ENCODE measurements around the gene MYO1B. TPM values are rescaled to one million over a fixed set of nuclear protein-coding genes. Genes with fewer than 3 reads are reported as not detected.

The MYO1B gene
- total RNA-seq, 3 donors from 2014 or later (not counting 1 experiment from before 2014, with no cell fraction given) = 0.21 to 0.80 (median 0.29) TPM

DNA sequence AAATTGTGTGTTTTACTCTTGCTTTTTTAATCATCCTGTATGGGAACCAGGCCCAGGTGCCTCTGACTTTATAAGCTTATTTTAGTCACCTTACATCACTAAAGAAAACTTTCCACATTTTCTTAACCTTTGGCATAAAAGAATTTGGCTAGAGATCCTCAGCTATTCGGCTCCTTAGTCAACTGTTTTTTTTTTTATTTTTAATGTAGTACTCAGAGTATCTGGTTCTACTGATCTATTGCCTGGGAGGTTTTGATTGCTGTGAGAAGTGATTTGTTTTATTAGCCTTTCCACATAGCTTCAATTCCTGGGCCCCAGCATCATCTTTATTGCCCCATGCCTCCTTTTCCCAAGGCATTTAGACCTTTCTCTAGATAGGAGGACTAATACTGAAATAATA lies 121.0 kb downstream of the MYO1B start:
- H3K27me3 Mint-ChIP-seq (ENCODE audit: low read depth in 2 of 2) = peaks cover 34 to 66% of the 10 kb centered on the region in 2 donors
- no peaks in the 10 kb centered on the region for H3K36me3 ChIP-seq (ENCODE audit: control insufficient read depth, insufficient read depth, low read length)
- DNase-seq = no peak
- TF ChIP-seq, protein P1, sequence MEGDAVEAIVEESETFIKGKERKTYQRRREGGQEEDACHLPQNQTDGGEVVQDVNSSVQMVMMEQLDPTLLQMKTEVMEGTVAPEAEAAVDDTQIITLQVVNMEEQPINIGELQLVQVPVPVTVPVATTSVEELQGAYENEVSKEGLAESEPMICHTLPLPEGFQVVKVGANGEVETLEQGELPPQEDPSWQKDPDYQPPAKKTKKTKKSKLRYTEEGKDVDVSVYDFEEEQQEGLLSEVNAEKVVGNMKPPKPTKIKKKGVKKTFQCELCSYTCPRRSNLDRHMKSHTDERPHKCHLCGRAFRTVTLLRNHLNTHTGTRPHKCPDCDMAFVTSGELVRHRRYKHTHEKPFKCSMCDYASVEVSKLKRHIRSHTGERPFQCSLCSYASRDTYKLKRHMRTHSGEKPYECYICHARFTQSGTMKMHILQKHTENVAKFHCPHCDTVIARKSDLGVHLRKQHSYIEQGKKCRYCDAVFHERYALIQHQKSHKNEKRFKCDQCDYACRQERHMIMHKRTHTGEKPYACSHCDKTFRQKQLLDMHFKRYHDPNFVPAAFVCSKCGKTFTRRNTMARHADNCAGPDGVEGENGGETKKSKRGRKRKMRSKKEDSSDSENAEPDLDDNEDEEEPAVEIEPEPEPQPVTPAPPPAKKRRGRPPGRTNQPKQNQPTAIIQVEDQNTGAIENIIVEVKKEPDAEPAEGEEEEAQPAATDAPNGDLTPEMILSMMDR (IDR thresholded peaks at IDR 0.05) = no peak
- H3K4me3 Mint-ChIP-seq = no peak overlapping the region
- no peak overlapping the region for H3K4me3 ChIP-seq (ENCODE audit: low read length)
- no peaks in the 10 kb centered on the region for H3K9me3 Mint-ChIP-seq
- no CpG with 5 or more reads among the region's 1 CpG for WGBS (ENCODE audit: insufficient coverage)
- H3K4me1 ChIP-seq (ENCODE audit: control insufficient read depth, insufficient read depth, low read length) = no peaks in the 10 kb centered on the region
- H3K27me3 ChIP-seq (ENCODE audit: control insufficient read depth, insufficient read depth, low read length) = no peaks in the 10 kb centered on the region
- no peaks in the 10 kb centered on the region for H3K36me3 Mint-ChIP-seq
- H3K27ac ChIP-seq (ENCODE audit: low read length) = no peak overlapping the region
- ATAC-seq = no peak
- no peaks in the 10 kb centered on the region for H3K9me3 ChIP-seq (ENCODE audit: control insufficient read depth, insufficient read depth, low read length)
- H3K27ac Mint-ChIP-seq = no peak overlapping the region
- intact Hi-C loops (cut with micrococcal nuclease) = loop anchor here (10.0 kb wide), 1 partner anchor 201 kb away; no protein-coding TSS in a partner anchor
- H3K4me1 Mint-ChIP-seq = no peaks in the 10 kb centered on the region

DNA sequence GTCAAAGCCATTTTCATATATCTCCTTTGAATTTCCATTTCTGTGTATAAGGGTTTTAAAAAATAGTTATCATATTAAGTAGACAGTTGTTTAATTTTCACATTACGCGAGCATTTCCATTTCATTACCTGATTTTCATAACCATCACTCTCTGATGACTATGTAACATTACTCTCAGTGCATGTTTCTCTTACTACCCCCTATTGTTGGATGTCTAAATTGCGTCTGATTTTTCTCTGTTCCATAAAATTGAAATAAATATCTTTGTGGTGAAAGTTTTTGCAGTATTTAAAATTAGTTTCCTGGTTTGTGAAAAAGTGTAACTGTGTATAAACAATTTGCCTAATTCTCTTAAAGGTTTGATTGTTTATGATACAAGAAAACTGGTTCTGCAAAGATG lies 123.8 kb downstream of the MYO1B start:
- TF ChIP-seq, protein P1 (IDR thresholded peaks at IDR 0.05) = no peak
- WGBS (ENCODE audit: insufficient coverage) = no CpG with 5 or more reads among the region's 3 CpGs
- peak in 1 of 2 donors; percentile 6 for DNase-seq
- Histone ChIP-seq H3K4me1 (ENCODE audit: control insufficient read depth, insufficient read depth, low read length) (no peaks in the 10 kb centered on the region), H3K27ac (ENCODE audit: low read length) (no peak overlapping the region), H3K36me3 (ENCODE audit: control insufficient read depth, insufficient read depth, low read length) (no peaks in the 10 kb centered on the region), H3K4me3 (ENCODE audit: low read length) (no peak overlapping the region), H3K27me3 (ENCODE audit: control insufficient read depth, insufficient read depth, low read length) (no peaks in the 10 kb centered on the region), H3K9me3 (ENCODE audit: control insufficient read depth, insufficient read depth, low read length) (no peaks in the 10 kb centered on the region)
- Mint-ChIP-seq H3K4me3 (no peak overlapping the region), H3K9me3 (no peaks in the 10 kb centered on the region), H3K27ac (no peak overlapping the region), H3K36me3 (no peaks in the 10 kb centered on the region), H3K4me1 (no peaks in the 10 kb centered on the region), H3K27me3 (ENCODE audit: low read depth in 2 of 2) (peaks cover 39 to 53% of the 10 kb centered on the region in 2 donors)
- no peak for ATAC-seq
- intact Hi-C loops (cut with micrococcal nuclease) = loop anchor here (10.0 kb wide), 1 partner anchor 204 kb away; no protein-coding TSS in a partner anchor

DNA sequence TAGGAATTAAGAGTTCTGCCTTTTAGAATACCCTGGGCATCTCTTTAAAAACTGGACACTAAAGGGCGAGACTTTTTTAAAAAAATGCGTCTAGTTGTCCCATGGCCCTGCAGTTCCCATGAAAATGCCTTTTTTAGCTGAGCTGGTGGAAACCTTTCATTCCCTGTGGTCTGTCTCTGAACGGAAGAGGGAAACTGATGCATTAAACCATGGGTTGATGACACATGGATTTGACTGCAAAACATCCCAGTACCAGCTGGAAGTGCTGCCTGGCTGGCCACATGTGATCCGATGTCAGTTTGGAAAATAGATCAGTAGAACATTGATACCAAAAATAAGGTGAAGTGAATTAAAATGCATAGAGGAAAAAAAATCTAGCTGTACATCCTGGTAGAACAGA lies 129.2 kb downstream of the MYO1B start:
- Mint-ChIP-seq H3K4me1 (no peaks in the 10 kb centered on the region), H3K4me3 (no peak overlapping the region), H3K9me3 (no peaks in the 10 kb centered on the region), H3K36me3 (no peaks in the 10 kb centered on the region), H3K27ac (no peak overlapping the region), H3K27me3 (ENCODE audit: low read depth in 2 of 2) (peaks cover 27 to 49% of the 10 kb centered on the region in 2 donors)
- H3K27ac ChIP-seq (ENCODE audit: low read length) = no peak overlapping the region
- no peak overlapping the region for H3K4me3 ChIP-seq (ENCODE audit: low read length)
- 85% methylated on average over 4 of the region's 4 CpGs for WGBS (ENCODE audit: insufficient coverage)
- TF ChIP-seq, protein P1 (IDR thresholded peaks at IDR 0.05) = no peak
- no peak for ATAC-seq
- no peaks in the 10 kb centered on the region for H3K36me3 ChIP-seq (ENCODE audit: control insufficient read depth, insufficient read depth, low read length)
- H3K4me1 ChIP-seq (ENCODE audit: control insufficient read depth, insufficient read depth, low read length) = no peaks in the 10 kb centered on the region
- DNase-seq = no peak
- H3K9me3 ChIP-seq (ENCODE audit: control insufficient read depth, insufficient read depth, low read length) = no peaks in the 10 kb centered on the region
- intact Hi-C loops (cut with micrococcal nuclease) = no loop called here
- H3K27me3 ChIP-seq (ENCODE audit: control insufficient read depth, insufficient read depth, low read length) = no peaks in the 10 kb centered on the region

DNA sequence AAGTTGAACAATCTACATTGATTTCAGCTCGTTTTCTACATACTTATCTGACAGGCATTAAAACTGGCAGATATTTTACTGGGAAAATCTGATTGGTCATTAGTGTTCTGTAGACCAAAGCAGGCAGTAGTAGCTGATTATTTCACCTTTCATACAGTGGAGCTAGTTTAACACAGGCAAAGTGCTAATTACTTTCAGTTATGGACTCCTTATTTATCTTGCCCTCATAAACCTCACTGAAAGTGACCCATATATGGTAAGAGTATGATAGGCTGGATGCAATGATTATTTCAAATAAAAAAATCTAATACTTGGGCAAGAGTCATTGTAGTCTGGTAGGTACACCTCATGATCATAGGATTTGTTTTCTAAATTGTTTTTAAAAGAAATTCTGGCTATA lies 129.7 kb downstream of the MYO1B start:
- Histone ChIP-seq H3K36me3 (ENCODE audit: control insufficient read depth, insufficient read depth, low read length) (no peaks in the 10 kb centered on the region), H3K27ac (ENCODE audit: low read length) (no peak overlapping the region), H3K4me3 (ENCODE audit: low read length) (no peak overlapping the region), H3K27me3 (ENCODE audit: control insufficient read depth, insufficient read depth, low read length) (no peaks in the 10 kb centered on the region), H3K4me1 (ENCODE audit: control insufficient read depth, insufficient read depth, low read length) (no peaks in the 10 kb centered on the region), H3K9me3 (ENCODE audit: control insufficient read depth, insufficient read depth, low read length) (no peaks in the 10 kb centered on the region)
- DNase-seq (no peak), ATAC-seq (no peak)
- intact Hi-C loops (cut with micrococcal nuclease) = no loop called here
- Mint-ChIP-seq H3K36me3 (no peaks in the 10 kb centered on the region), H3K9me3 (no peaks in the 10 kb centered on the region), H3K27me3 (ENCODE audit: low read depth in 2 of 2) (peaks cover 27 to 48% of the 10 kb centered on the region in 2 donors), H3K4me3 (no peak overlapping the region), H3K4me1 (no peaks in the 10 kb centered on the region), H3K27ac (no peak overlapping the region)
- WGBS (ENCODE audit: insufficient coverage) = no CpG with 5 or more reads among the region's 1 CpG
- TF ChIP-seq, protein P1 (IDR thresholded peaks at IDR 0.05) = no peak
